Osteocyte (in vitro differentiated cells): ENCODE data around the gene CATSPER3. TPM values are rescaled to one million over a fixed set of nuclear protein-coding genes. Genes with fewer than 3 reads are reported as not detected.

Source experiments
- DNase-seq: peaks from one replicate; pipeline ENCODE4 v3.0.0; 2021; ENCODE audit warnings: mixed read lengths; ENCODE audit not compliant: unreplicated experiment; ENCODE audit errors: extremely low spot score
- H3K27ac Mint-ChIP-seq: one replicate; pipeline ENCODE4 v1.8.0; 2021; ENCODE audit warnings: mild to moderate bottlenecking, mixed read lengths; ENCODE audit not compliant: unreplicated experiment
- H3K27me3 Mint-ChIP-seq: one replicate; pipeline ENCODE4 v1.8.0; 2021; ENCODE audit warnings: mixed read lengths; ENCODE audit not compliant: unreplicated experiment
- H3K36me3 Mint-ChIP-seq: one replicate; pipeline ENCODE4 v1.8.0; 2021; ENCODE audit warnings: mixed read lengths; ENCODE audit not compliant: unreplicated experiment
- H3K4me1 Mint-ChIP-seq: one replicate; pipeline ENCODE4 v1.8.0; 2021; ENCODE audit warnings: mixed read lengths; ENCODE audit not compliant: unreplicated experiment
- H3K4me3 Mint-ChIP-seq: one replicate; pipeline ENCODE4 v1.8.0; 2021; ENCODE audit warnings: mild to moderate bottlenecking, moderate library complexity, mixed read lengths; ENCODE audit not compliant: unreplicated experiment
- H3K9me3 Mint-ChIP-seq: one replicate; pipeline ENCODE4 v1.8.0; 2021; ENCODE audit warnings: mixed read lengths; ENCODE audit not compliant: unreplicated experiment
- CTCF ChIP-seq: fragments of 200-600 bp; sonication (generic); IDR thresholded peaks from 2 replicates; pipeline ENCODE4 v1.5.0; 2021; ENCODE audit warnings: antibody characterized with exemption, mild to moderate bottlenecking, moderate library complexity
- total RNA-seq: library from RNA; stranded (reverse); gene quantifications from 2 replicates; pipeline ENCODE4 v1.2.1, GENCODE V29; 2021

Gene CATSPER3
- total RNA-seq, 1 donor from 2014 or later, result not detected

- no peaks in the 10 kb centered on the region for H3K4me1 Mint-ChIP-seq
- DNase-seq, result peak; percentile 71
- no peak overlapping the region for H3K27ac Mint-ChIP-seq
- H3K27me3 Mint-ChIP-seq, result peaks cover 17% of the 10 kb centered on the region
- no peaks in the 10 kb centered on the region for H3K36me3 Mint-ChIP-seq
- TF ChIP-seq CTCF, result no peak
- H3K4me3 Mint-ChIP-seq, result no peak overlapping the region
- no peaks in the 10 kb centered on the region for H3K9me3 Mint-ChIP-seq
Observed at GRCh38 chr5:135012951-135013391, 45.3 kb downstream of the CATSPER3 start.

GRCh38 chr5:135013445-135013844 is 45.7 kb downstream of the CATSPER3 start:
- H3K4me3 Mint-ChIP-seq, result no peak overlapping the region
- no peaks in the 10 kb centered on the region for H3K36me3 Mint-ChIP-seq
- no peaks in the 10 kb centered on the region for H3K9me3 Mint-ChIP-seq
- H3K27me3 Mint-ChIP-seq, result peaks cover 21% of the 10 kb centered on the region
- no peak for TF ChIP-seq CTCF
- no peaks in the 10 kb centered on the region for H3K4me1 Mint-ChIP-seq
- no peak for DNase-seq
- H3K27ac Mint-ChIP-seq, result no peak overlapping the region

GRCh38 chr5:135013947-135014570 is 46.4 kb downstream of the CATSPER3 start:
- no peaks in the 10 kb centered on the region for H3K9me3 Mint-ChIP-seq
- H3K27me3 Mint-ChIP-seq, result peaks cover 25% of the 10 kb centered on the region
- no peaks in the 10 kb centered on the region for H3K4me1 Mint-ChIP-seq
- no peak overlapping the region for H3K4me3 Mint-ChIP-seq
- no peak for TF ChIP-seq CTCF
- no peak overlapping the region for H3K27ac Mint-ChIP-seq
- no peaks in the 10 kb centered on the region for H3K36me3 Mint-ChIP-seq
- peak; percentile 69 for DNase-seq

- DNase-seq, result no peak
- Mint-ChIP-seq H3K4me1 (no peaks in the 10 kb centered on the region), H3K9me3 (no peaks in the 10 kb centered on the region), H3K27me3 (peaks cover 42% of the 10 kb centered on the region), H3K27ac (no peak overlapping the region), H3K36me3 (no peaks in the 10 kb centered on the region), H3K4me3 (no peak overlapping the region)
- no peak for TF ChIP-seq CTCF
Observed at GRCh38 chr5:135015942-135016341, 48.2 kb downstream of the CATSPER3 start.

- Mint-ChIP-seq H3K27ac (no peak overlapping the region), H3K36me3 (no peaks in the 10 kb centered on the region), H3K9me3 (no peaks in the 10 kb centered on the region), H3K27me3 (peaks cover 50% of the 10 kb centered on the region), H3K4me1 (no peaks in the 10 kb centered on the region), H3K4me3 (no peak overlapping the region)
- no peak for TF ChIP-seq CTCF
- no peak for DNase-seq
Observed at GRCh38 chr5:135016861-135017290, 49.2 kb downstream of the CATSPER3 start.
